DMS79 (cell line): ENCODE results near the gene C5AR2.
"Not testable (repeated sequence)": the region's sequence is repeated elsewhere in the genome, so short reads cannot be mapped to it uniquely, and the experiment has no call there.

Experiments
- DNase-seq: peaks from one replicate; lab custom pipeline; 2025; lab: John Stamatoyannopoulos, UW

The C5AR2 gene

DNA sequence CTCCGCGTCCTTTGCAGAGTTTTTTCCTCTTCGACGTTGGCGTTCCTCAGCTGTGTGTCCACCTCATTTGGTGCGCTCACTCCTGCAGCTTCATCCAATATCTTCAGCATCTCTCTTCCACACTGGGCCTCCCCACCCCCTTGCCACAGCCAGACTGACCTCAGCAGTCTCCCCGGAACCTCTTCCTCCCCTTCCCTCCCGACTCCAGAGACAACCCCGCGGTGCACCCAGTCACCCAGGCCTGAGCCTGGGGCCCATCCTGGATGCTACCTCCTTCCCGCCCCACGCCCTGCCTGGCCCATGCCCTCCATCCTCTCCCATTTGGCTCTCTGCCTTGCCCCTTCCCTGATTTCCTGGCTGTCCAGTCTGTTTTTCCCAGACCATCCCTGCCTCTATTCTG is 8.1 kb upstream of the C5AR2 start:
- DNase-seq: no peak

DNA sequence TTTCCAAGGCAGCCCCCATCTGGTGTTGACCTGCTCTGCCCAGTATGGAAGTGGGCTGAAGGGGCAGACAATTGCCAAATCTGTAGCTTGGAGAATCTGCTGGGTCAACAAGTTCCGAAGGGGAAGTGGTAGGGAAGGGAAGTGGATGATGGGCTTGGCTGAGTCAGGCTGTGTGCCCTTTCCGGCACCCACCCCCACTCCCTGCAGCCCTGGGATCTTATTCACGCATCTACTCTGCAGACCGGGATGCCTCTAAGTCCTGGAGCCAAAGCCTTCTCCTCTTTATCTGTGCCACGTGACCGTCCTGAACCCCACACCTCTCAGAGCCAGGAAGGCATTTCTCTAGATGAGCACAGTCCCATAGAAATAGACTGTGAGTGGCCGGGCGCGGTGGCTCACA is 7.5 kb upstream of the C5AR2 start:
- no peak for DNase-seq

DNA sequence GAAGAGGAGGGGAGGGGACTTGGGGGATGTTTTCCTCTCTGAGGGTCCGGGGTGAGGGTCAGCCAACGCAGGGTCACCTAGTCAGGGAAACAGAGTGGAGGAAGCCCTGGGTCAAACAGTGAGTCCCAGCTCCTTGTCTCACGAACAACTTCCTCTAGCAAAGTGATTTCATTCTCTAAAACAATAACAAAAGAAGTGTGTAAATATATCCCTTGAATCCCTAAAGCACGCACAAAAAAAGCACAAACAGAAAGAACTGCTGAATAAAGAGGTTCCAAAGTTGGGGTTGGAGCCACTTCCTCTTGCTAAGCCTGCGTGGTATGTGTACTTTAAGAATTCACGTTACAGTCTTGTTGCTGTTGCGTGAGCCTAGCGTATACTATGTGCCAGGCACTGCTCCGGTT is 1.5 kb upstream of the C5AR2 start:
- no peak for DNase-seq

GRCh38 chr19:47331490-47331889 is 485 bp upstream of the C5AR2 start:
- DNase-seq: no peak

DNA sequence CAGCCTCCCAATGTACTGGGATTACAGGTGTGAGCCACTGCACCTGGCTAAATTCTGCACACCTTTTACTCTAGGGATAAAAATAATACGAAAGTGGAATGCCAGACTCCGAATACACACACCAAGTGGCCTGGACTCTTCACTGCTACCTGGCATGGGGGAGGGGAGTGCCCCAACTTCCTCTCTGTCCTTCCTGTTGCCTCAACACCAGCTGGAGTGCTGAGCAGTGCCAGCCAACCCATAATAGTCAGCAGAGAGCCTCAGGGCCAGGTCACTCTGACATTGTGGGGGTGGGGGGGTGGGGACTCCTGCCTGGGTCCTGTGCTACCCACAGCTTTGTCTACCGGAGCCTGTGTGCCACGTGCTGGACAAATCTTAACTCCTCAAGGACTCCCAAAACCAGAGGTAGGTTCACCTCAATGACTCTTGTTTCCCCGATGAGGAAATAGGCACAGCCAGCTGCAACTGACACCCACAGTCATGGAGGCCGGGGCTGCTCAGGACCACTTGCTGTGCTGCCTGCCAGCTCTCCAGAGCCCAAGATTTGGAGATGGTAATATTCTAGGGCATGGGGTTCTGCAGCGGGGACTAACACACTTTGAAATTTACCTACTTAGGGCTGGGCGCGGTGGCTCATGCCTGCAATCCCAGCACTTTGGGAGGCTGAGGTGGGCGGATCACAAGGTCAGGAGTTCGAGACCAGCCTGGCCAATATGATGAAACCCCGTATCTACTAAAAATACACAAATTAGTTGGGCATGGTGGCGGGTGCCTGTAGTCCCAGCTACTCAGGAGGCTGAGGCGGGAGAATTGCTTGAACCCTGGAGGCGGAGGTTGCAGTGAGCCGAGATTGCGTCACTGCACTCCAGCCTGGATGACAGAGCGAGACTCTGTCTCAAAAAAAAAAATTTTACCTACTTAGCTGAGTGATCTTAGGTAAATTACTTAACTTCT is 5.1 kb downstream of the C5AR2 start:
- not testable (repeated sequence) for DNase-seq

GRCh38 chr19:47339196-47339880 is 7.4 kb downstream of the C5AR2 start:
- DNase-seq: no peak

- DNase-seq: no peak
These were observed 8.7 kb downstream of the C5AR2 start for GRCh38 chr19:47340477-47341208.

DNA sequence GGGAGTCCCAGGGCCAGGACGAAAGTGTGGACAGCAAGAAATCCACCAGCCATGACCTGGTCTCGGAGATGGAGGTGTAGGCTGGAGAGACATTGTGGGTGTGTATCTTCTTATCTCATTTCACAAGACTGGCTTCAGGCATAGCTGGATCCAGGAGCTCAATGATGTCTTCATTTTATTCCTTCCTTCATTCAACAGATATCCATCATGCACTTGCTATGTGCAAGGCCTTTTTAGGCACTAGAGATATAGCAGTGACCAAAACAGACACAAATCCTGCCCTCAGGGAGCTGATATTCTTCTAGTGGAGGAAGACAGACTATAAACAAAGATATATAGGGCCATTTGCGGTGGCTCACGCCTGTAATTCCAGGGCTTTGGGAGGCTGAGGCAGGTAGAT is 9.8 kb downstream of the C5AR2 start:
- DNase-seq: no peak

DNA sequence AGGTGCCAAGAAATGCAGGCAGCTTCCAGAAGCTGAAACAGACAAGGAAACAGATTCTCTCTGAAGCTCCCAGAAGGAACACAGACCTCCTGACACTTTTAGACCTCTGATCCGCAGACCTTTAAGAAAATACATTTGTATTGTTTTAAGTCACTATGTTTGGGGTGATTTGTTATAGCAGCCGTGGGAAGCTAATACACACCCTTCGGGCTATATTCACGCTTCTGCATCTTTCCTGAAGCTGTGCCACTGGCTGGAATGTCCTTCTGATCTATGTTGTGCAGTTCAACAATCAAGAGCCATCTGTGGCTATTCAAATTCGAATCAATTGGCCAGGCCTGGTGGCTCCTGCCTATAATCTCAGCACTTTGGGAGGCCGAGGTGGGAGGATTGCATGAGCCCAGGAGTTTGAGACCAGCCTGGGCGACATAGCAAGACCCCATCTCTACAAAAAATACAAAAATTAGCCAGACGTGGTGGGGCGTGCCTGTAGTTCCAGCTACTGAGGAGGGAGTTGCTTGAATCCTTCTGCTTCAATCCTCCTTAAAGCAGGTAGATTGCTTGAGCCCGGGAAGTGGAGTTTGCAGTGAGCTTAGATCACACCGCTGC is 11.3 kb downstream of the C5AR2 start:
- DNase-seq: no peak

- no peak for DNase-seq
These were observed 12.4 kb downstream of the C5AR2 start for GRCh38 chr19:47344425-47344824.

DNA sequence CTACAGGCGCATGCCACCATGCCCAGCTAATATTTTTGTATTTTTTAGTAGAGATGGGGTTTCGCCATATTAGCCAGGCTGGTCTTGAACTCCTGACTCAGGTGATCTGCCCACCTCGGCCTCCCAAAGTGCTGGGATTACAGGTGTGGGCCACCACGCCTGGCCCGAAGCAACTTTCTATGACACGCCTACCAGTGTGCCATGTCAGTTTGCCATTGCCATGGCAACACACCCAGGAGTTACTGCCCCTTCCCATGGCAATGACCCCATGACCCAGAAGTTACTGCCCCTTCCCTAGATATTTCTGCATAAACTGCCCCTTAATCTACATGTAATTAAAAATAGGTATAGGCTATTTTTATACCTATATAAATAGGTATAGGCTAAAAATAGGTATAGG is 14.0 kb downstream of the C5AR2 start:
- DNase-seq: not testable (repeated sequence)

DNA sequence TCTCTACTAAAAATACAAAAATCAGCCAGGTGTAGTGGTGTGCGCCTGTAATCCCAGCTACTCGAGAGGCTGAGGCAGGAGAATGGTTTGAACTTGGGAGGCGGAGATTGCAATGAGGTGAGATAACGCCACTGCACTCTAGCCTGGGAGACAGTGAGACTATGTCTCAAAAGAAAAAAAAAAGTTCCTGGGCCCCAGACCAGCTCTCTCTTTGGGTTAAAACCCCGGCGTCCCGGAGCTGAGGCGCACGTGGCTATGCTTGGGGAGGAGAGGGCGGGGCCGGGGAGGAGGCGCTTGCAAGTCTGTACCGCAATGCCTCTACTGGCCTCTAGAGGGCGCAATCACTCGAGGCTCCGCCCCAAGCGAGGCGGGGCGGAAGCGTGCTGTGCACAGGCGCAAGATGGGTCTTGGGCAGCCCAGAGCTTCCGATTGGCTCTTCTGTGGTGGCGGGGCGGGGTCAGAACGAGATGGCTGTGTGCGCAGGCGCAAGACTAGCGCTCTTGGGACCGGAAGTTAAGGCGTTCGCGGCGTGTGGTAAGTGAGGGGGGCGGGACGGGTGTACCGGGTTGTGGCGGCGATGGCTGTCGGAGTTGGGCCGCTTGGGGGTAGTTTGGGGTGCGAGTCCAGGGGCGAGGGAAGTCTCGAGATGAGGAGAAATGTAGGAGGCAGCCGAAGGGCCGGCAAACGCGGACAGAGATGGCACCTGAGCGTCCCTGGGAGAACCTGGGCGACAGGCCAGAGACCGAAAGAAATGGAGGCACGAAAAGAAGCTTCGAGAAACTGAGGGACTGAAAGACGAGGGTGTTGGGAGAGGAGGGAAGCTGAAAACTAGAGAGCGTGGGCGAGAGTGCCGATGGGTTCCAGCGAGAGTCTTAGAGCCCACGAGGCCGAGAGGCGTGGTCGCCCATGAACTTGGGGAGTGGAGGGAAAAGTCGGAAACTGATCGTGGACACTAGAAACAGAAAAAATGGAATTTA is 17.1 kb downstream of the C5AR2 start, which contains the start of gene DHX34:
TSS of gene DHX34 (plus strand) at position 497 of the 977 bp plus-strand sequence. CDS start 3,716 bp downstream, outside the sequence.
- peak; percentile 96 for DNase-seq

DNA sequence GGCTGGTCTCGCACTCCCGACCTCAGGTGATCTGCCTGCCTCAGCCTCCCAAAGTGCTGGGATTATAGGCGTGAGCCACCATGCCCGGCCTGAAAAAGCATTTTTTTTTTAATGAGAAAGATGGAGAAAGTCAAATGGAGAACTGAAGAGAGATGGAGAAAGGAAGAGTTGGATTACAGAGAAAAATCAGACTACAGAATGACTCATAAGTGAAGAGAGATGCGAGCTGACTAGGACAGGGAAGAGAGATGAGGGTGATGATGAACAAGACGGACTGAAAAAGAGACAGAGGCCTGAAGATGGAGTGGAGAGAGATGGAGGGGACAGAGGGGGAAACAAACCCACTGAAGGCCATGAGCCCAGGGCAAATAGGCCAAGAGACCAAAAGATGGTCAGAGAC is 18.7 kb downstream of the C5AR2 start:
- DNase-seq: no peak

- no peak for DNase-seq
These were observed 19.6 kb downstream of the C5AR2 start for GRCh38 chr19:47351548-47351947.

DNA sequence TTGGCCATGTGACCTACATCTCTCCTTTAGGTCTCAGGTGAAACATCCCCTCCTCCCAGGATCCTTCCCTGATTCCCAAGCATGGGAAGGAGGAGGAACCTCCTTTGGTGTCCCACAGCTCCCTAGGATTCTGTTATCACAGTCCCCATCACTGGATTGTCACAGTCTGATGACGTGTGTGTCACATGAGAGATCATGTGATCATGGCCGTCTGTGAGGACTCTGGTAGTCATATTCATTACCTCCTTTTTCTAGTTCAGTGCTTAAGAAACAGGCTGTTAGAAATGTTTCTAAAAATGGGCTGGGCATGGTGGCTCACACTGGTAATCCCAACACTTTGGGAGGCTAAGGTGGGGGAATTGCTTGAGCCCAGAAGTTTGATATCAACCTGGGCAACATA is 20.1 kb downstream of the C5AR2 start:
- DNase-seq: no peak

DNA sequence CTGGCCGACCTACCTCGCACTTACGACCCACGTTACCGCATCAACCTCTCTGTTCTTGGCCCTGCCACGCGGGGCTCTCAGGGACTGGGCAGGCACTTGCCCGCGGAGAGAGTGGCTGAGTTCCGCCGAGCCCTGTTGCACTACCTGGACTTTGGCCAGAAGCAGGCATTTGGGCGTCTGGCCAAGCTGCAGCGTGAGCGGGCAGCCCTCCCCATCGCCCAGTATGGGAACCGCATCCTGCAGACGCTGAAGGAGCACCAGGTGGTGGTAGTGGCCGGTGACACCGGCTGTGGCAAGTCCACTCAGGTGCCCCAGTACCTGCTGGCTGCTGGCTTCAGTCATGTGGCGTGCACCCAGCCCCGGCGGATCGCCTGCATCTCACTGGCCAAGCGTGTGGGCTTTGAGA is 21.3 kb downstream of the C5AR2 start:
- peak; percentile 30 for DNase-seq

DNA sequence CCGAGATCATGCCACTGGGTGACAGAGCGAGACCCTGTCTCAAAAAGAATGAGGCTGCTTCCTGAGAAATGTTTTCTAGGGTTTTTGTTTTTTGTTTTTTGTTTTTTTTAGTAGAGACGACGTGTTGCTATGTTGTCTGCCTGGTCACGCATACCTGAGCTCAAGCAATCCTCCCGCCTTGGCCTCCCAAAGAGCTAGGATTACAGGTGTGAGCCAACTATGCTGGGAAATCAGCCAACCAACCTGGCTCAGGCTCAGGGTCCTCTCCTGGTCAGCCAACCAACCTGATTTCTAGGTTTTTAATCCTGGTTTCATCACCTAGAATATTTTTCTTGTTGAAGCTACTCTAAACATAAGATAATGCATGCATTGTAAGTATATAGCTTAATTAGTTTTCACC is 24.9 kb downstream of the C5AR2 start:
- DNase-seq: no peak

GRCh38 chr19:47357788-47358680 is 26.1 kb downstream of the C5AR2 start:
- DNase-seq: no peak

DNA sequence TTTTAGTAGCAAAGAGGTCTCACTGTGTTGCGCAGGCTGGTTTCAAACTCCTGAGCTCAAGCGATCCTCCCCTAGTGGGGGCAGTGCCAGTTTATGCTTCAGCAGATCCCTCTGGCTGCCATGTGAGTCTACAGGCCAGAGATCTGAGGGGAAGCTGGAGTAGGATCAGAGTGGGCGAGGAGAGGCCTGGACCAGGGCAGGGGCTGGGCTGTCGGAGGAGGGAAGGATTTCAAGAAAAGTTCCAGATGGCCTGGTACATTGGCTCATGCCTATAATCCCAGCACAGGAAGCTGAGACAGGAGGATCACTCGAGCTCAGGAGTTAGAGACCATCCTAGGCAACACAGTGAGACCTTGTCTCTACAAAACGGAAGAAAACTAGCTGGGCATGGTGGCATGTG is 27.0 kb downstream of the C5AR2 start:
- no peak for DNase-seq

DNA sequence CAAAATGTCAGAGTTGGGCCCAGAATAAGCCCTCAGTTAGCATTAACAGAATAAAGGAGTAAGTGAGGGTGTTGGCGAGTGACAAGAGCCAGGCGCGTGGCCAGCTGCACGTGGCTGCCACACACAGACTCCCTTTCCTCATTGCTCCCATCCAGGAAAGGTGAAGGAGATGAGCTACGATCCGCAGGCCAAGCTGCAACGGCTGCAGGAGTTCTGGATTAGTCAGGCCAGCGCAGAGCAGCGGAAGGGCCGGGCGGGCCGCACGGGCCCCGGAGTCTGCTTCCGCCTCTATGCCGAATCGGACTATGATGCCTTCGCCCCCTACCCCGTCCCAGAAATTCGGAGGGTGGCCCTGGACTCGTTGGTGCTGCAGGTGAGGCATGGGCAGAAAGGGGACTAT is 30.3 kb downstream of the C5AR2 start:
- no peak for DNase-seq
